IMR-90 (cell line): ENCODE data around the gene NFAT5. TPM values are rescaled to one million over a fixed set of nuclear protein-coding genes. Genes with fewer than 3 reads are reported as not detected.

ENCODE experiments used
- ATAC-seq: fragments of 200-7000 bp; cut with Tn5 transposase; 2 replicates; pipeline ENCODE4 v1.9.1; 2020; ENCODE audit warnings: low read depth, mild to moderate bottlenecking, moderate library complexity
- BruUV-seq: library from RNA; stranded (reverse); fragments of 400-500 nt; replicated peaks from 2 replicates; lab custom pipeline; 2021; lab: Mats Ljungman, UMichigan
- CTCF ChIA-PET: fragments of 300-600 bp; formaldehyde crosslinking; extraction: SDS; loops from one replicate; lab custom pipeline; 2021; ENCODE audit warnings: antibody characterized with exemption; lab: Yijun Ruan, JAX
- POLR2A ChIA-PET: fragments of 300-600 bp; sonication (Branson Sonifier 250); formaldehyde crosslinking; loops from one replicate; lab custom pipeline; 2022; ENCODE audit warnings: antibody characterized with exemption; ENCODE audit not compliant: unreplicated experiment; lab: Charles Lee
- DNase-seq: peaks from one replicate; pipeline ENCODE4 v3.0.0; 2013
- H2AFZ ChIP-seq: replicated peaks from 2 replicates; pipeline ENCODE3; 2013; ENCODE audit warnings: low read length, mild to moderate bottlenecking; ENCODE audit not compliant: poor library complexity
- H2AK5ac ChIP-seq: 2 replicates; pipeline ENCODE4 v1.6.1; 2013; ENCODE audit warnings: low read depth, low read length, inconsistent platforms
- H2AK9ac ChIP-seq: replicated peaks from 2 replicates; pipeline ENCODE3; 2013; ENCODE audit warnings: mild to moderate bottlenecking, low read depth, low read length, moderate library complexity; ENCODE audit not compliant: poor library complexity
- H2BK120ac ChIP-seq: 2 replicates; pipeline ENCODE4 v1.6.1; 2013; ENCODE audit warnings: low read depth, low read length, inconsistent platforms
- H2BK15ac ChIP-seq: 3 replicates; pipeline ENCODE4 v1.6.1; 2013; ENCODE audit warnings: low read depth, low read length, inconsistent platforms
- H2BK20ac ChIP-seq: 2 replicates; pipeline ENCODE4 v1.6.1; 2013; ENCODE audit warnings: low read depth, mild to moderate bottlenecking, inconsistent platforms, low read length, moderate library complexity
- H2BK5ac ChIP-seq: 2 replicates; pipeline ENCODE4 v1.6.1; 2013; ENCODE audit warnings: mild to moderate bottlenecking, low read depth, low read length, inconsistent platforms; ENCODE audit not compliant: poor library complexity, severe bottlenecking
- H3K14ac ChIP-seq: replicated peaks from 2 replicates; pipeline ENCODE4 v1.6.1; 2013; ENCODE audit warnings: low read depth, low read length, inconsistent platforms
- H3K18ac ChIP-seq: 2 replicates; pipeline ENCODE4 v1.6.1; 2013; ENCODE audit warnings: low read depth, low read length, control low read depth
- H3K23ac ChIP-seq: 2 replicates; pipeline ENCODE4 v1.6.1; 2013; ENCODE audit warnings: low read depth, low read length, inconsistent platforms
- H3K27ac ChIP-seq: 2 replicates; pipeline ENCODE4 v1.5.1; 2013; ENCODE audit warnings: mild to moderate bottlenecking, control low read depth, low read length; ENCODE audit not compliant: insufficient read depth
- H3K27me3 ChIP-seq: 2 replicates; pipeline ENCODE4 v1.6.1; 2013; ENCODE audit warnings: low read length; ENCODE audit not compliant: control insufficient read depth, insufficient read depth
- H3K36me3 ChIP-seq: 2 replicates; pipeline ENCODE4 v1.6.1; 2013; ENCODE audit warnings: low read length, mixed read lengths; ENCODE audit not compliant: control insufficient read depth, insufficient read depth
- H3K4ac ChIP-seq: 2 replicates; pipeline ENCODE4 v1.6.1; 2013; ENCODE audit warnings: low read depth, low read length, inconsistent platforms
- H3K4me1 ChIP-seq: 2 replicates; pipeline ENCODE4 v1.6.1; 2013; ENCODE audit warnings: low read length, mixed read lengths; ENCODE audit not compliant: control insufficient read depth, insufficient read depth
- H3K4me2 ChIP-seq: 2 replicates; pipeline ENCODE4 v1.6.1; 2013; ENCODE audit warnings: low read depth, mild to moderate bottlenecking, control low read depth, low read length, moderate library complexity
- H3K4me3 ChIP-seq: 2 replicates; pipeline ENCODE4 v1.5.1; 2013; ENCODE audit warnings: low read depth, mild to moderate bottlenecking, control low read depth, low read length, moderate library complexity; ENCODE audit not compliant: insufficient read depth
- H3K56ac ChIP-seq: 2 replicates; pipeline ENCODE4 v1.6.1; 2013; ENCODE audit warnings: low read length, inconsistent platforms; ENCODE audit not compliant: insufficient read depth; ENCODE audit errors: extremely low read depth
- H3K79me1 ChIP-seq, 2 experiments: 2 replicates each; pipeline ENCODE4 v1.6.1; 2013; ENCODE audit warnings: low read length in 2 of 2, inconsistent platforms in 1 of 2, low read depth in 1 of 2
- H3K9ac ChIP-seq: 2 replicates; pipeline ENCODE4 v1.6.1; 2013; ENCODE audit warnings: low read depth, low read length, control low read depth
- H3K9me1 ChIP-seq: 2 replicates; pipeline ENCODE4 v1.6.1; 2013; ENCODE audit warnings: low read length, inconsistent platforms; ENCODE audit not compliant: insufficient read depth
- H3K9me3 ChIP-seq: 2 replicates; pipeline ENCODE4 v1.6.1; 2013; ENCODE audit warnings: low read length; ENCODE audit not compliant: control insufficient read depth, insufficient read depth
- H4K20me1 ChIP-seq: 2 replicates; pipeline ENCODE4 v1.6.1; 2013; ENCODE audit warnings: low read length, inconsistent platforms; ENCODE audit not compliant: insufficient read depth
- H4K5ac ChIP-seq: 2 replicates; pipeline ENCODE4 v1.6.1; 2013; ENCODE audit warnings: mild to moderate bottlenecking, low read depth, low read length, control low read depth
- H4K8ac ChIP-seq, 2 experiments: 2 replicates each; pipeline ENCODE4 v1.6.1; 2013; ENCODE audit warnings: low read depth in 2 of 2, low read length in 2 of 2, control low read depth in 1 of 2, inconsistent platforms in 1 of 2
- H4K91ac ChIP-seq: 2 replicates; pipeline ENCODE4 v1.6.1; 2013; ENCODE audit warnings: low read depth, low read length, inconsistent platforms; ENCODE audit not compliant: insufficient read depth
- BHLHE40 ChIP-seq: fragments of 150-350 bp; IDR thresholded peaks from 2 replicates; pipeline ENCODE4 v1.6.1; 2016; ENCODE audit warnings: mild to moderate bottlenecking, low read depth, low read length
- CEBPB ChIP-seq: IDR thresholded peaks from 2 replicates; pipeline ENCODE4 v1.6.1; 2012; ENCODE audit warnings: low read depth, low read length, improper control_type of control experiment
- FOS ChIP-seq: fragments of 150-350 bp; IDR thresholded peaks from 2 replicates; pipeline ENCODE4 v1.6.1; 2016; ENCODE audit warnings: low read depth, low read length
- MAFK ChIP-seq: IDR thresholded peaks from 2 replicates; pipeline ENCODE4 v1.6.1; 2012; ENCODE audit warnings: low read depth, low read length, improper control_type of control experiment
- MAZ ChIP-seq: IDR thresholded peaks from 2 replicates; pipeline ENCODE4 v1.6.1; 2012; ENCODE audit warnings: low read depth, mild to moderate bottlenecking, low read length, improper control_type of control experiment, moderate library complexity, borderline replicate concordance
- MXI1 ChIP-seq: IDR thresholded peaks from 2 replicates; pipeline ENCODE4 v1.6.1; 2012; ENCODE audit warnings: low read depth, mild to moderate bottlenecking, low read length, moderate library complexity, borderline replicate concordance
- NFE2L2 ChIP-seq: fragments of 150-350 bp; IDR thresholded peaks from 2 replicates; pipeline ENCODE4 v1.6.1; 2016; ENCODE audit warnings: low read depth, mild to moderate bottlenecking, low read length
- POLR2A ChIP-seq: IDR thresholded peaks from 2 replicates; pipeline ENCODE4 v1.6.1; 2012; ENCODE audit warnings: mild to moderate bottlenecking, low read depth, low read length
- RAD21 ChIP-seq: IDR thresholded peaks from 2 replicates; pipeline ENCODE4 v1.6.1; 2012; ENCODE audit warnings: low read length, improper control_type of control experiment
- RCOR1 ChIP-seq: IDR thresholded peaks from 2 replicates; pipeline ENCODE4 v1.6.1; 2012; ENCODE audit warnings: mild to moderate bottlenecking, low read length, improper control_type of control experiment; ENCODE audit not compliant: insufficient replicate concordance
- RFX5 ChIP-seq: IDR thresholded peaks from 2 replicates; pipeline ENCODE4 v1.8.0; 2012; ENCODE audit warnings: low read depth, mild to moderate bottlenecking, low read length, moderate library complexity
- SMC3 ChIP-seq: fragments of 150-350 bp; IDR thresholded peaks from 2 replicates; pipeline ENCODE4 v1.6.1; 2016; ENCODE audit warnings: low read depth, mild to moderate bottlenecking, antibody characterized with exemption, low read length, moderate library complexity
- WGBS, 2 experiments: methylation state at CpG; one replicate each; pipeline versions ENCODE4 v1.1.5 to v1.1.7; 2013; ENCODE audit warnings: missing lambda C conversion rate in 2 of 2; ENCODE audit not compliant: insufficient read length in 1 of 2; ENCODE audit errors: extremely low coverage in 2 of 2; 5-methylcytosine and 5-hydroxymethylcytosine counted together
- dilution Hi-C: fragments of 300-500 bp; cut with HindIII; formaldehyde crosslinking; loops from one replicate; pipeline ENCODE4 v1.14.3; 2018; ENCODE audit warnings: low sequenced_read_pairs; ENCODE audit not compliant: unreplicated experiment
- in situ Hi-C: fragments of 300-500 bp; cut with MboI; formaldehyde crosslinking; loops from 3 replicates; pipeline ENCODE4 v1.14.3; 2019; ENCODE audit warnings: low sequenced_read_pairs, inconsistent platforms, mixed read lengths
- intact Hi-C: fragments of 100-400 bp; cut with micrococcal nuclease; formaldehyde crosslinking; loops from 2 replicates; pipeline ENCODE4 v1.10.0; 2022
- polyA plus RNA-seq, 3 experiments: library from polyadenylated mRNA; depleted of rRNA; stranded (reverse); fragments of >200 nt; gene quantifications; 2 replicates each; pipeline ENCODE4 v1.2.3, GENCODE V29; 2012; ENCODE audit warnings: low replicate concordance in 1 of 3
- total RNA-seq: library from RNA; depleted of rRNA; stranded (reverse); fragments of >200 nt; gene quantifications from 2 replicates; pipeline ENCODE4 v1.2.3, GENCODE V29; 2012
- TF ChIP-seq, protein P1 (sequence below): fragments of 150-350 bp; IDR thresholded peaks from 2 replicates; pipeline ENCODE4 v1.6.1; 2017; ENCODE audit warnings: mild to moderate bottlenecking, antibody characterized with exemption, low read length, low read depth
- TF ChIP-seq, protein P2 (sequence below): fragments of 150-350 bp; IDR thresholded peaks from 2 replicates; pipeline ENCODE4 v1.6.1; 2016; ENCODE audit warnings: low read depth, mild to moderate bottlenecking, low read length, moderate library complexity, borderline replicate concordance
- TF ChIP-seq, protein P3 (sequence below): conservative IDR thresholded peaks from 2 replicates; pipeline ENCODE4 v1.5.1; 2012; ENCODE audit warnings: mild to moderate bottlenecking, low read depth, low read length, improper control_type of control experiment

NFAT5 gene
- total and polyA plus RNA-seq, 2 of the 4 experiments (the other 2 are of a cell fraction) = 10.9 to 20.1 TPM

DNA sequence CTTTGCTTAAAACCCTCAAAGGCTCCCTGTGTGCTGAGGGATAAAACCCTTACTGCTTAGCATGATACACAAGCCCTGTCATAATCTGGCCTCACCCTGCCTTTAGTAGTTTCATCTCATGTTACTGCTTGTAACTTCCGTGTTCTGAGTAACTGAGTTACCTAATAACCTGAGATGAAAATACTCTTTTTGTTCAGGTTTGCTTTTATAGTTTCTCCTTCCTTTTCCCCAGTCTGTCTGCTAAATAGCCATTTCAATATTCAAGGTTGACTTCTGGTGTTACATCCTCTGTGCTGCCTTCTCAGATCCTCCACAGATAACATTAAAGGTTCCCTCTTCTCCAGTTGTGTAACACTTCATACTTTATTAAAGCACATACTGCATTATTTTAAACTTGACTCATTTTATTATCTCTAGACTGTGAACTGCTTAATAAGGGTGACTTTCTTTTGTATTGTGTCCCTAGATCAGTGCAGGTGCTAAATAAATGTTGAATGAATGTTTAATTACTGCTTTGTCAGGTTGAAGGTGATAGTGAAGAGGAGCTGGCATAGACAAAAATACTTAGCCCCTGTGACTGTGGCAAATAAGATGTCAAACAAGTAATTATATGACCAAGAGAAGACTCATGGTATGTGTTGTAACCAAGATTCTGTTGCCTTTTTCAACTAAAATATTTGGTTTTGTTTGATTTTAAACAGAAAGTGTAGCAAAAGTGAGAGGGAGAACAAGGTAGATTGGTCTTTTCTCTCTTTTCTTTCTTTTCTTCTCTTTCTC lies 47.8 kb downstream of the NFAT5 start:
- H3K4me2 ChIP-seq = no peak overlapping the region; the same call in 1 of the 2 replicates
- peaks cover 19% of the 10 kb centered on the region for H3K9me1 ChIP-seq
- no peaks in the 10 kb centered on the region for H3K9me3 ChIP-seq
- intact Hi-C loops (no loop called here), in situ Hi-C loops (no loop called here), dilution Hi-C loops (no loop called here)
- no peak overlapping the region for H2BK5ac ChIP-seq
- H3K4me1 ChIP-seq = peaks cover 14% of the 10 kb centered on the region
- no peak overlapping the region for H2BK20ac ChIP-seq
- no peak overlapping the region for H3K18ac ChIP-seq
- ATAC-seq (no peak; the same call in 1 of the 2 replicates), DNase-seq (peak; percentile 56)
- no peak overlapping the region for H2BK15ac ChIP-seq
- no peak overlapping the region; the same call in 1 of the 2 replicates for H3K23ac ChIP-seq
- H2AK5ac ChIP-seq = no peak overlapping the region
- no peak overlapping the region for H4K5ac ChIP-seq
- H4K20me1 ChIP-seq = peaks cover 84% of the 10 kb centered on the region
- POLR2A ChIA-PET = no interaction called here
- H3K27ac ChIP-seq = no peak overlapping the region
- no peak overlapping the region for H4K91ac ChIP-seq
- CTCF ChIA-PET = interaction anchor here (0.5 kb wide), 1 partner anchor 11 kb away, joined by 4 read pairs; no protein-coding TSS in a partner anchor
- no peak overlapping the region for H2BK120ac ChIP-seq
- no peak overlapping the region for H3K9ac ChIP-seq
- H4K8ac ChIP-seq = no peak overlapping the region
- no peak overlapping the region for H3K14ac ChIP-seq
- no peaks in the 10 kb centered on the region for H3K27me3 ChIP-seq
- WGBS, 2 experiments = no CpG with 5 or more reads among the region's 1 CpG
- H2AK9ac ChIP-seq = no peak overlapping the region
- no peak overlapping the region for H2AFZ ChIP-seq
- no peak overlapping the region for H3K4me3 ChIP-seq
- no peak overlapping the region for H3K56ac ChIP-seq
- BruUV-seq = no TSS peak
- H3K4ac ChIP-seq = no peak overlapping the region
- H3K36me3 ChIP-seq = peaks cover 8% of the 10 kb centered on the region
- peaks cover 27 to 77% of the 10 kb centered on the region in 2 experiments for H3K79me1 ChIP-seq
- TF ChIP-seq BHLHE40 (no peak), RFX5 (no peak), MAZ (no peak), CEBPB (no peak), RCOR1 (no peak), NFE2L2 (no peak), RAD21 (no peak), POLR2A (no peak), MXI1 (no peak), FOS (no peak), MAFK (no peak), SMC3 (no peak)
- TF ChIP-seq, protein P1, sequence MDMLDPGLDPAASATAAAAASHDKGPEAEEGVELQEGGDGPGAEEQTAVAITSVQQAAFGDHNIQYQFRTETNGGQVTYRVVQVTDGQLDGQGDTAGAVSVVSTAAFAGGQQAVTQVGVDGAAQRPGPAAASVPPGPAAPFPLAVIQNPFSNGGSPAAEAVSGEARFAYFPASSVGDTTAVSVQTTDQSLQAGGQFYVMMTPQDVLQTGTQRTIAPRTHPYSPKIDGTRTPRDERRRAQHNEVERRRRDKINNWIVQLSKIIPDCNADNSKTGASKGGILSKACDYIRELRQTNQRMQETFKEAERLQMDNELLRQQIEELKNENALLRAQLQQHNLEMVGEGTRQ = no peak
- TF ChIP-seq, protein P2, sequence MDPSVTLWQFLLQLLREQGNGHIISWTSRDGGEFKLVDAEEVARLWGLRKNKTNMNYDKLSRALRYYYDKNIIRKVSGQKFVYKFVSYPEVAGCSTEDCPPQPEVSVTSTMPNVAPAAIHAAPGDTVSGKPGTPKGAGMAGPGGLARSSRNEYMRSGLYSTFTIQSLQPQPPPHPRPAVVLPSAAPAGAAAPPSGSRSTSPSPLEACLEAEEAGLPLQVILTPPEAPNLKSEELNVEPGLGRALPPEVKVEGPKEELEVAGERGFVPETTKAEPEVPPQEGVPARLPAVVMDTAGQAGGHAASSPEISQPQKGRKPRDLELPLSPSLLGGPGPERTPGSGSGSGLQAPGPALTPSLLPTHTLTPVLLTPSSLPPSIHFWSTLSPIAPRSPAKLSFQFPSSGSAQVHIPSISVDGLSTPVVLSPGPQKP = no peak
- TF ChIP-seq, protein P3, sequence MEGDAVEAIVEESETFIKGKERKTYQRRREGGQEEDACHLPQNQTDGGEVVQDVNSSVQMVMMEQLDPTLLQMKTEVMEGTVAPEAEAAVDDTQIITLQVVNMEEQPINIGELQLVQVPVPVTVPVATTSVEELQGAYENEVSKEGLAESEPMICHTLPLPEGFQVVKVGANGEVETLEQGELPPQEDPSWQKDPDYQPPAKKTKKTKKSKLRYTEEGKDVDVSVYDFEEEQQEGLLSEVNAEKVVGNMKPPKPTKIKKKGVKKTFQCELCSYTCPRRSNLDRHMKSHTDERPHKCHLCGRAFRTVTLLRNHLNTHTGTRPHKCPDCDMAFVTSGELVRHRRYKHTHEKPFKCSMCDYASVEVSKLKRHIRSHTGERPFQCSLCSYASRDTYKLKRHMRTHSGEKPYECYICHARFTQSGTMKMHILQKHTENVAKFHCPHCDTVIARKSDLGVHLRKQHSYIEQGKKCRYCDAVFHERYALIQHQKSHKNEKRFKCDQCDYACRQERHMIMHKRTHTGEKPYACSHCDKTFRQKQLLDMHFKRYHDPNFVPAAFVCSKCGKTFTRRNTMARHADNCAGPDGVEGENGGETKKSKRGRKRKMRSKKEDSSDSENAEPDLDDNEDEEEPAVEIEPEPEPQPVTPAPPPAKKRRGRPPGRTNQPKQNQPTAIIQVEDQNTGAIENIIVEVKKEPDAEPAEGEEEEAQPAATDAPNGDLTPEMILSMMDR = no peak
